ENCODE measurements around the gene ZNF548. TPM values are rescaled to one million over a fixed set of nuclear protein-coding genes. Genes with fewer than 3 reads are reported as not detected.
"Not testable (repeated sequence)": the region's sequence is repeated elsewhere in the genome, so short reads cannot be mapped to it uniquely, and the experiment has no call there.

The ZNF548 gene
- total RNA-seq, 1 experiment from 2014 or later: 16.9 TPM

DNA sequence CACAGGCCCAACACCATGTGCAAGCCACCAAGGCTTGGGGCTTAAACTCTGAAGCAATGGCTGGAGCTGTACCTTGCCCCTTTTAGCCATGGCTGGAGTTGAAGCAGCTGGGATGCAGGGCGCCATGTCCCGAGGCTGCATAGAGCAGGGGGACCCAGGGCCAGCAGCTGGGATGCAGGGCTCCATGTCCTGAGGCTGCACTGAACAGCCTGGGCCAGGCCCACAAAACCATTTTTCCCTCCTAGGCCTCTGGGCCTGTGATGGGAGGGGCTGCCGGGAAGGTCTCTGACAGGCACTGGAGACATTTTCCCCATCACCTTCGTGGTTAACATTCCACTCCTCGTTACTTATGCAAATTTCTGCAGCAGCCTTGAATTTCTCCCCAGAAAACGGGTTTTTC lies 15.5 kb upstream of the ZNF548 start:
- H3K4me1 ChIP-seq (ENCODE audit: insufficient read depth, low read length, poor library complexity, severe bottlenecking): no peaks in the 10 kb centered on the region
- no peak for TF ChIP-seq EZH2 (IDR thresholded peaks at IDR 0.05; ENCODE audit: borderline replicate concordance, low read depth, low read length, poor library complexity, severe bottlenecking)
- BruUV-seq (replicated peaks): no TSS peak
- no peaks in the 10 kb centered on the region for H3K27me3 ChIP-seq (replicated peaks; ENCODE audit: insufficient read depth, low read depth, low read length, poor library complexity)
- CTCF ChIA-PET: no interaction called here
- intact Hi-C loops (cut with micrococcal nuclease; ENCODE audit: unreplicated experiment): no loop called here
- DNase-seq (ENCODE audit: low spot score): no peak
- peaks cover 20% of the 10 kb centered on the region for H3K9me3 ChIP-seq (ENCODE audit: low read depth, low read length, poor library complexity, severe bottlenecking)
- peaks cover 16% of the 10 kb centered on the region for H3K36me3 ChIP-seq (ENCODE audit: insufficient read depth, low read length, poor library complexity, severe bottlenecking)
- no peak overlapping the region for H3K27ac ChIP-seq (ENCODE audit: low read depth, low read length, poor library complexity, severe bottlenecking)
- no peak overlapping the region for H3K4me3 ChIP-seq (ENCODE audit: low read depth, low read length, poor library complexity, severe bottlenecking)
- POLR2A ChIA-PET (ENCODE audit: low non-redundant PET): no interaction called here

DNA sequence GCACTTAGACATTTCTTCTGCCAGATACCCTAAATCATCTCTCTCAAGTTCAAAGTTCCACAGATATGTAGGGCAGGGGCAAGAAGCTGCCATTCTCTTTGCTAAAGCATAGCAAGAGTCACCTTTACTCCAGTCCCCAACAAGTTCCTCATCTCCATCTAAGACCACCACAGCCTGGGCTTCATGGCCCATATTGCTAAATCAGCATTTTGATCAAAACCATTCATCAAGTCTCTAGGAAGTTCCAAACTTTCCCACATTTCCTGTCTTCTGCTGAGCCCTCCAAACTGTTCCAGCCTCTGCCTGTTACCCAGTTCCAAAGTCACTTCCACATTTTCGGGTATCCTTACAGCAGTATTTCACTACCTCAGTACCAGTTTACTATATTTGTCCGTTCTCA lies 15.0 kb upstream of the ZNF548 start:
- CTCF ChIA-PET; BruUV-seq (replicated peaks); DNase-seq (ENCODE audit: low spot score): not testable (repeated sequence)

DNA sequence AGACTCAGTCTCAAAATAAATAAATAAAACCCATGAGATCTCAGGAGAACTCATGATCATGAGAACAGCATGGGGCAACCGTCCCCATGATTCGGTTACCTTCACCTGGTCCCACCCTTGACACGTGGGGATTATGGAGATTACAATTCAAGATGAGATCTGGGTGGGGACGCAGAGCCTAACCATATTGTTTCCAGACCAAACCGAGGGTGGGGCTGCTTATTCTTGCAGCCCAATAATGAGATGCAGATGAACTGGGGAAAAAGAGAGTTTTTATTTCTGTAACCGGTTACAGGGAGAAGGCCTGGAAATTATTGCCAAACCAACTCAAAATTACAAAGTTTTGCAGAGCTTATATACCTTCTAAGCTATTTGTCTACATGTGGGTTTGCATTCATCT lies 13.5 kb upstream of the ZNF548 start:
- POLR2A ChIA-PET (ENCODE audit: low non-redundant PET): no interaction called here
- peaks cover 20% of the 10 kb centered on the region for H3K9me3 ChIP-seq (ENCODE audit: low read depth, low read length, poor library complexity, severe bottlenecking)
- BruUV-seq (replicated peaks): no TSS peak
- no peaks in the 10 kb centered on the region for H3K4me1 ChIP-seq (ENCODE audit: insufficient read depth, low read length, poor library complexity, severe bottlenecking)
- no peaks in the 10 kb centered on the region for H3K27me3 ChIP-seq (replicated peaks; ENCODE audit: insufficient read depth, low read depth, low read length, poor library complexity)
- H3K27ac ChIP-seq (ENCODE audit: low read depth, low read length, poor library complexity, severe bottlenecking): no peak overlapping the region
- intact Hi-C loops (cut with micrococcal nuclease; ENCODE audit: unreplicated experiment): no loop called here
- no peak overlapping the region for H3K4me3 ChIP-seq (ENCODE audit: low read depth, low read length, poor library complexity, severe bottlenecking)
- TF ChIP-seq, protein P1, sequence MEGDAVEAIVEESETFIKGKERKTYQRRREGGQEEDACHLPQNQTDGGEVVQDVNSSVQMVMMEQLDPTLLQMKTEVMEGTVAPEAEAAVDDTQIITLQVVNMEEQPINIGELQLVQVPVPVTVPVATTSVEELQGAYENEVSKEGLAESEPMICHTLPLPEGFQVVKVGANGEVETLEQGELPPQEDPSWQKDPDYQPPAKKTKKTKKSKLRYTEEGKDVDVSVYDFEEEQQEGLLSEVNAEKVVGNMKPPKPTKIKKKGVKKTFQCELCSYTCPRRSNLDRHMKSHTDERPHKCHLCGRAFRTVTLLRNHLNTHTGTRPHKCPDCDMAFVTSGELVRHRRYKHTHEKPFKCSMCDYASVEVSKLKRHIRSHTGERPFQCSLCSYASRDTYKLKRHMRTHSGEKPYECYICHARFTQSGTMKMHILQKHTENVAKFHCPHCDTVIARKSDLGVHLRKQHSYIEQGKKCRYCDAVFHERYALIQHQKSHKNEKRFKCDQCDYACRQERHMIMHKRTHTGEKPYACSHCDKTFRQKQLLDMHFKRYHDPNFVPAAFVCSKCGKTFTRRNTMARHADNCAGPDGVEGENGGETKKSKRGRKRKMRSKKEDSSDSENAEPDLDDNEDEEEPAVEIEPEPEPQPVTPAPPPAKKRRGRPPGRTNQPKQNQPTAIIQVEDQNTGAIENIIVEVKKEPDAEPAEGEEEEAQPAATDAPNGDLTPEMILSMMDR (conservative IDR thresholded peaks at IDR 0.05; ENCODE audit: low read depth, low read length): no peak
- no peak for TF ChIP-seq EZH2 (IDR thresholded peaks at IDR 0.05; ENCODE audit: borderline replicate concordance, low read depth, low read length, poor library complexity, severe bottlenecking)
- peaks cover 16% of the 10 kb centered on the region for H3K36me3 ChIP-seq (ENCODE audit: insufficient read depth, low read length, poor library complexity, severe bottlenecking)
- CTCF ChIA-PET: no interaction called here
- no peak for DNase-seq (ENCODE audit: low spot score)

More for the DNA sequence above, 15.0 kb upstream of the ZNF548 start:
- Histone ChIP-seq H3K36me3 (ENCODE audit: insufficient read depth, low read length, poor library complexity, severe bottlenecking) (peaks cover 16% of the 10 kb centered on the region), H3K9me3 (ENCODE audit: low read depth, low read length, poor library complexity, severe bottlenecking) (peaks cover 20% of the 10 kb centered on the region)
- intact Hi-C loops (cut with micrococcal nuclease; ENCODE audit: unreplicated experiment); H3K27me3 ChIP-seq (replicated peaks; ENCODE audit: insufficient read depth, low read depth, low read length, poor library complexity); H3K4me3 ChIP-seq (ENCODE audit: low read depth, low read length, poor library complexity, severe bottlenecking); H3K27ac ChIP-seq (ENCODE audit: low read depth, low read length, poor library complexity, severe bottlenecking); H3K4me1 ChIP-seq (ENCODE audit: insufficient read depth, low read length, poor library complexity, severe bottlenecking); POLR2A ChIA-PET (ENCODE audit: low non-redundant PET): not testable (repeated sequence)

DNA sequence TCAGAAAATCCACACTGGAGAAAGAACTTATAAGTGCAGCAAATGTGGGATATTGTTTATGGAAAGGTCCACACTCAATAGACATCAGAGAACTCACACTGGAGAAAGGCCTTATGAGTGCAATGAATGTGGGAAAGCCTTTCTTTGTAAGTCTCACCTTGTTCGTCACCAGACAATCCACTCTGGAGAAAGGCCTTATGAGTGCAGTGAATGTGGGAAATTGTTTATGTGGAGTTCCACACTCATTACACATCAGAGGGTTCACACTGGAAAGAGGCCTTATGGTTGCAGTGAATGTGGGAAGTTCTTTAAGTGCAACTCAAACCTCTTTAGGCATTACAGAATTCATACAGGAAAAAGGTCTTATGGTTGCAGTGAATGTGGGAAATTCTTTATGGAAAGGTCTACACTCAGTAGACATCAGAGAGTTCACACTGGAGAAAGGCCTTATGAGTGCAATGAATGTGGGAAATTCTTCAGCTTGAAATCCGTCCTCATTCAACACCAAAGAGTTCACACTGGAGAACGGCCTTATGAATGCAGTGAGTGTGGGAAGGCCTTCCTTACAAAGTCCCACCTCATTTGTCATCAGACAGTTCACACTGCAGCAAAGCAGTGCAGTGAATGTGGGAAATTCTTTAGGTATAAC lies 12.0 kb upstream of the ZNF548 start:
- no TSS peak for BruUV-seq (replicated peaks)

More for the DNA sequence above, 12.0 kb upstream of the ZNF548 start:
- H3K4me3 ChIP-seq (ENCODE audit: low read depth, low read length, poor library complexity, severe bottlenecking): no peak overlapping the region
- H3K27ac ChIP-seq (ENCODE audit: low read depth, low read length, poor library complexity, severe bottlenecking): no peak overlapping the region
- ChIA-PET CTCF (no interaction called here), POLR2A (ENCODE audit: low non-redundant PET) (no interaction called here)
- H3K4me1 ChIP-seq (ENCODE audit: insufficient read depth, low read length, poor library complexity, severe bottlenecking): no peaks in the 10 kb centered on the region
- peaks cover 16% of the 10 kb centered on the region for H3K36me3 ChIP-seq (ENCODE audit: insufficient read depth, low read length, poor library complexity, severe bottlenecking)
- TF ChIP-seq EZH2 (IDR thresholded peaks at IDR 0.05; ENCODE audit: borderline replicate concordance, low read depth, low read length, poor library complexity, severe bottlenecking): no peak
- TF ChIP-seq, protein P1 (conservative IDR thresholded peaks at IDR 0.05; ENCODE audit: low read depth, low read length): no peak
- DNase-seq (ENCODE audit: low spot score): no peak
- intact Hi-C loops (cut with micrococcal nuclease; ENCODE audit: unreplicated experiment): no loop called here
- H3K27me3 ChIP-seq (replicated peaks; ENCODE audit: insufficient read depth, low read depth, low read length, poor library complexity): no peaks in the 10 kb centered on the region
- H3K9me3 ChIP-seq (ENCODE audit: low read depth, low read length, poor library complexity, severe bottlenecking): peaks cover 20% of the 10 kb centered on the region
